Spinal cord (tissue), 10 donors: Measurements from ENCODE around the gene MINAR2. TPM values are rescaled to one million over a fixed set of nuclear protein-coding genes. Genes with fewer than 3 reads are reported as not detected.
A peak's percentile ranks its signal among the peaks of the same experiment; 100 is the strongest.

Experiments used
- DNase-seq, 6 donors: peaks; one replicate each; pipeline versions ENCODE4 v3.0.0 to v3.0.0-alpha.2; 2013 to 2015; ENCODE audit warnings: low spot score in 6 of 6, low read depth in 4 of 6
- H3K27ac ChIP-seq: one replicate; pipeline ENCODE4 v1.5.1; 2013; ENCODE audit warnings: low read depth, low read length, control low read depth
- H3K27me3 ChIP-seq: one replicate; pipeline ENCODE4 v1.6.1; 2013; ENCODE audit warnings: low read length; ENCODE audit not compliant: control insufficient read depth, insufficient read depth
- H3K36me3 ChIP-seq: one replicate; pipeline ENCODE4 v1.6.1; 2013; ENCODE audit warnings: low read length; ENCODE audit not compliant: control insufficient read depth, insufficient read depth
- H3K4me1 ChIP-seq: one replicate; pipeline ENCODE4 v1.6.1; 2013; ENCODE audit warnings: low read length; ENCODE audit not compliant: control insufficient read depth, insufficient read depth
- H3K4me3 ChIP-seq: one replicate; pipeline ENCODE4 v1.5.1; 2013; ENCODE audit warnings: low read depth, low read length, control low read depth
- H3K9me3 ChIP-seq: one replicate; pipeline ENCODE4 v1.6.1; 2013; ENCODE audit warnings: low read length; ENCODE audit not compliant: control insufficient read depth, insufficient read depth
- WGBS: methylation state at CpG from one replicate; pipeline ENCODE4 v1.1.5; 2013; ENCODE audit warnings: missing lambda C conversion rate; ENCODE audit not compliant: insufficient coverage; 5-methylcytosine and 5-hydroxymethylcytosine counted together
- polyA plus RNA-seq, 2 donors: library from polyadenylated mRNA; unstranded; fragments of 120-200 nt; gene quantifications; one replicate each; pipeline ENCODE4 v1.2.1, GENCODE V29; 2013; ENCODE audit not compliant: insufficient read length in 2 of 2
- total RNA-seq, 2 donors: library from RNA; depleted of rRNA in 1 of 2; stranded (reverse); fragments of 120-200 nt in 1 of 2; fragments of >200 nt in 1 of 2; gene quantifications; one replicate each; pipeline versions ENCODE4 v1.2.3 to v1.2.4, GENCODE V29; 2013 to 2014
- donor health status: healthy.

The MINAR2 gene
- total and polyA plus RNA-seq, 4 donors = 0.10 to 0.47 (median 0.28) TPM

DNA sequence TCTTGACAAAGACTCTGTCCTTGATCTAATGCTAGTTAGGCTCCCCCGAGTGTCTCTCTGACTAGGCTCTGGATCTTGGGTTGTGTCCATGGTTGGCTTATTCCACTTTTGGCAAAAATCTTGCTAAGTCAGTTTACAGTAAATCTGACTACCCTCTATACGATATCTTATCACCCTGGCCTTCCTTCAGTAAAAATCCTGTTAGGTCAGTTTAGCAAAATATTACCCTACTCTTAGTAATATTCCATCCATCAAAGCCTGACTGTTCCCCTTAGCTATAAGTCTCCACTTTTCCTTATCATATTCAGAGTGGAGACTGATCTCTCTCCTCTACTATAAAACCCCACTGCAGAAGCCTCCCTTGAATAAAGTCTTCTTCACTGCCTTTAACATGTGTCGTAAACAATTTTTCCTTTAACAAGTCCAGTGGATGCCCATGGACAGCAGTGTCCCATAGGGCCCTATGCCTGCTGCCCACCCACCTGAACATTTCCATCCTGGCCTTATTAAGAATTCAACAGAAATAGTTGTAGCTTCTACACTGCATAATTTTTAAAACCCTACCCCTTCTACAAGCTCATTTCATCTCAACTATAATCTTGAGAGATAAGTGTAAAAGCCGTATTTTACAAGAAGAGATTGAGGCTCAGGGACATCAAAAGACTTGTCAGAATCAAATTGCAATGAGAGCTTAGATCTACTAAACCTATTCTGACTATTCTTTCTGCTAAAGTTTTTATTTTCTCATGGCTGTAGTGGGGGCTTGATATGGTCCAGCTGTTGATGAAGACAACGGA lies 22.3 kb downstream of the MINAR2 start:
- H3K27me3 ChIP-seq = no peaks in the 10 kb centered on the region
- no peak overlapping the region for H3K4me3 ChIP-seq
- H3K36me3 ChIP-seq = no peaks in the 10 kb centered on the region
- H3K4me1 ChIP-seq = no peaks in the 10 kb centered on the region
- H3K9me3 ChIP-seq = no peaks in the 10 kb centered on the region
- 96% methylated on average over 4 of the region's 5 CpGs for WGBS
- DNase-seq = no peak
- H3K27ac ChIP-seq = no peak overlapping the region

DNA sequence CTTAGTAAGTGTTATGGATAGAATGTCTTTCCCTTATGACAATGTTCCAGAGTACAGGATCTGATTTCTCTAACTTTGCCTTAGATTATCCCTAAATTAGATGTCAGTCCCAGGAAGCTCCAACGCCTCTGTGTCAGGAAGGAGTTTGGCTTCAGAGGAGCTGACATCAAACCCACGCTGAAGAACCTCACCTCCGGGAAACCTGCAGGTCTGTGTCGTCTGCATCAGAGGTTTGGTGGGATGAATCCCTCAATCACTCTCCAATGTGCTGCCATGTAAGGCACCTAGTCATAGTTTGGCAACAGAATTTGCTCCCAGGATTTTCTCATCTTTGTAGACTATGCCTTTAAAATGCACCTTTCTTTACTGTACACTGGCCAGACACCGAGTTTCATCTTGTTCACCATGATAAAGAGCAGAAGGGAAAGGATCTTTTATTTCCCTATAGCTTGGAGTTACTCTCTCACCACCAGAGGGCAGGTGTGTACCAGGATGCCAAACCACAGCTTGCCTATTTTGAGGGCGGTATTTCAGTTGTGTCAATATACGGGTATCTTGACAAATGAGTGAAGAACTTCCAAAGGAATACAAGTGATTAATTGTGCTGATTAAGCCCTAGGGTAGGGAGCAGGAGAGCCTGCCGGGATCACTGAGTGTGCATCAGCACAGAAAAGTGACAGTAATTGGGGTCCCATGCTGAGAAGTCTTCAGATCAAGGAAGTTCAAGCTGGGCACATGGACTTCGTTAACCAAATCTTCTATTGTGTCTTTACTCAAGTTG lies 23.4 kb downstream of the MINAR2 start:
- no peak overlapping the region for H3K4me3 ChIP-seq
- H3K27ac ChIP-seq = no peak overlapping the region
- H3K27me3 ChIP-seq = no peaks in the 10 kb centered on the region
- H3K4me1 ChIP-seq = no peaks in the 10 kb centered on the region
- no peaks in the 10 kb centered on the region for H3K9me3 ChIP-seq
- no peaks in the 10 kb centered on the region for H3K36me3 ChIP-seq
- 32% methylated on average over 7 of the region's 9 CpGs for WGBS
- peak; percentile 44 to 93 (median 56) for DNase-seq

DNA sequence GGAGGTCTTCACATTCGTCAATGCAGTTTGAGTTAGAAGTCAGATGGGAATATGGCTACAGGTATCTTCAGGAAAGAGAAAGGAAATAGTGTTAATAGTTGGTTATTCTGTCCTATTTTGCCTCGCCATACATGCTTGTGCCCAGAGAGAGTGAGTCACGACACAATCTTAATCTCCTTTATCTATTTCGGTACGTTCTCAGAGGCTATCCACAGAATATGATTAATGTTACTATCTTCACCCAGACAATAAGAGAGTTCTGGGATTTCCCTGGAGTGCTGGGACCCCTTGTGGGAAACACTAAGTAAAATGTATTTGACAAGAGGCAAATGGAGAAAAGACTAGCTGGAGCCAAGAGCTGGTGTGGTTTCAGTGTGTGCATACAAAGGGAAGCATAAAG lies 25.5 kb downstream of the MINAR2 start:
- Histone ChIP-seq H3K27me3 (no peaks in the 10 kb centered on the region), H3K4me3 (no peak overlapping the region), H3K27ac (no peak overlapping the region), H3K9me3 (peaks cover 2% of the 10 kb centered on the region), H3K36me3 (no peaks in the 10 kb centered on the region), H3K4me1 (no peaks in the 10 kb centered on the region)
- no CpG with 5 or more reads among the region's 5 CpGs for WGBS
- no peak for DNase-seq

DNA sequence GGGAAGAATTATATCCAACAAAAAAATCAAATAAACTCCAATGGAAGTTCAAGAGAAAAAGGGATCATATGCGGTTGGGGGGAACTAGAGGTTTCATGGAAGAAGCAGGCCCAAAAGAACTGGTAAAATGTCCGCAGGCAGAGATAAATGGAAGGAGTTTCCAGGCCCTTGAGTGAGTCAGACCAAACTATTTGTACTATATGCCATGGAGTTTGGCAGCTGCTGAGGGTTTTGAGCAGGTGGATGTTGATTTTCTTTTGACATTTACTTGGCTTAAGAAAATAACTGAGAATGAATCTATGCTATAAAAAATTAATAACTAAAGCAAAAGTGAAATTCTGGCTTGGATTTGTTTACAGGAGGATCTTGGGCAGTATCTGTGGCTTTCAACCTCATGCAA lies 33.7 kb downstream of the MINAR2 start:
- Histone ChIP-seq H3K9me3 (peaks cover 2% of the 10 kb centered on the region), H3K4me1 (no peaks in the 10 kb centered on the region), H3K27ac (no peak overlapping the region), H3K36me3 (no peaks in the 10 kb centered on the region), H3K27me3 (no peaks in the 10 kb centered on the region), H3K4me3 (no peak overlapping the region)
- WGBS = 83% methylated on average over 1 of the region's 2 CpGs
- no peak for DNase-seq

DNA sequence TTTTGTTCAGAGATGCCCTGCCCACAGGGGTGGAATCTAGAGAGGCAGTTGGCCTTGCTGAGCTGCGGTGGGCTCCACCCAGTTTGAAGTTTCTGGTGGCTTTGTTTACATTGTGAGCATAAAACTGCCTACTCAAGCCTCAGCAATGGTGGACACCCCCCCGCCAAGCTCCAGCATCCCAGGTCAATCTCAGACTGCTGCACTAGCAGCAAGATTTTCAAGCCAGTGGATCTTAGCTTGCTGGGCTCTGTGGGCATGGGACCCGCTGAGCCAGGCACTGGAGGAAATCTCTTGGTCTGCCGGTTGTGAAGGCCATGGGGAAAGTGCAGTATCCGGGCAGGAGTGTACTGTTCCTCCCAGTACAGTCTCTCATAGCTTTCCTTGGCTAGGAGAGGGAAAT lies 55.5 kb downstream of the MINAR2 start:
- WGBS = 86% methylated on average over 4 of the region's 5 CpGs
- H3K4me1 ChIP-seq = no peaks in the 10 kb centered on the region
- no peak overlapping the region for H3K4me3 ChIP-seq
- no peaks in the 10 kb centered on the region for H3K27me3 ChIP-seq
- no peak for DNase-seq
- H3K27ac ChIP-seq = no peak overlapping the region
- no peaks in the 10 kb centered on the region for H3K36me3 ChIP-seq
- no peaks in the 10 kb centered on the region for H3K9me3 ChIP-seq

DNA sequence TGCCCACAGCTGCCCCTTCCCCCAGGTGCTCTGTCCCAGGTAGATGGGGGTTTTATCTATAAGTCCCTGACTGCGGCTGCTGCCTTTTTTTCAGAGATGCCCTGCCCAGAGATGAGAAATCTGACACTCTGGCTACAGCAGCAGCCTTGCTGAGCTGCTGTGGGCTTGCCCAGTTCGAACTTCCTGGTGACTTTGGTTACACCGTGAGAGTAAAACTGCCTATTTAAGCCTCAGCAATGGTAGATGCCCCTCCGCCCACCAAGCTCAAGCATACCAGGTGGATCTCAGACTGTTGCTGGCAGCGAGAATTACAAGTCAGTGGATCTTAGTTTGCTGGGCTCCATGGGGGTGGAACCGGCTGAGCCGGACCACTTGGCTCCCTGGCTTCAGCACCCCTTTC lies 56.8 kb downstream of the MINAR2 start:
- H3K36me3 ChIP-seq = no peaks in the 10 kb centered on the region
- no peak for DNase-seq
- no peaks in the 10 kb centered on the region for H3K27me3 ChIP-seq
- no peak overlapping the region for H3K4me3 ChIP-seq
- no peak overlapping the region for H3K27ac ChIP-seq
- H3K9me3 ChIP-seq = no peaks in the 10 kb centered on the region
- WGBS = 59% methylated on average over 3 of the region's 7 CpGs
- H3K4me1 ChIP-seq = no peaks in the 10 kb centered on the region

DNA sequence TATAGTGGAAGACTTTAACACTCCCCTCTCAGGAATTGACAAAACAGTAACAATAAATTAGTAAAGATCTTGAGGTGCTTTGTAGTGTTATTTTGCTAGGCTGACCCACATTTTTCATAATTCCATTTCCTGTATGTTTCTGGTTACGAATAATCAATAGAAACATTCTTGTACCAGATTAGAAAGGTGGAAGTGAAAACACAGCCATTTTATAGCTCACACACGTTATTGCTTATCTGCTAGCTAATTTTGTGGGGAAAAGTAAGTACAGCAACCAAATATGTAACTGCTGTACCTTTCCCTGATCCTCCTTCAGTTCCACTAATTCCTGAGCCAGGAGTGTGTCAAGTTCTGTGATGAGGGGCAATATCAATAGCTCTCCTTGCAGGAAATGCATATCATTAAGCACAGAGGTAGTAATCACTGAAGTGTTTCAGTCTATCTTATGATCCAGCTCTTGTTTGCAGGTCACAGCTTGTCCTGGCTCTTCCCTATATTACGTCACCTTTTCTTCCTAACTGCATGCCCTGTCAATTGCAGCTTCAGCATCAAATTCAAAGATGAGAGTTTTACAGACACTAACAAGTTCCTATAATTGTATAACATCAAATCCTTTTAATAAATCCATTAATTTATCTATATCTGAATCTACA lies 59.4 kb downstream of the MINAR2 start:
- no peak for DNase-seq
- no peaks in the 10 kb centered on the region for H3K9me3 ChIP-seq
- H3K4me1 ChIP-seq = no peaks in the 10 kb centered on the region
- H3K27ac ChIP-seq = no peak overlapping the region
- H3K36me3 ChIP-seq = no peaks in the 10 kb centered on the region
- 100% methylated on average over 1 of the region's 3 CpGs for WGBS
- H3K4me3 ChIP-seq = no peak overlapping the region
- H3K27me3 ChIP-seq = no peaks in the 10 kb centered on the region

Other genes with a start within 250 kb of the MINAR2 start
- gene CHSY3, start 156.4 kb downstream of the MINAR2 start, total RNA-seq = 10 to 100 TPM; 11.9 to 13.7 TPM
- gene CHSY3, start 156.4 kb downstream of the MINAR2 start, polyA plus RNA-seq = 1 to 10 TPM; 4.3 to 4.6 TPM